HG03175 (cell line): ENCODE measurements around the gene MTIF3.

Experiments used
- ATAC-seq: cut with Tn5 transposase; IDR thresholded peaks from one replicate; pipeline ENCODE4 v1.9.1; 2021; ENCODE audit warnings: mild to moderate bottlenecking, moderate library complexity; ENCODE audit not compliant: unreplicated experiment

The MTIF3 gene

GRCh38 chr13:27461940-27462584, 11.7 kb upstream of the MTIF3 start:
- no peak for ATAC-seq

GRCh38 chr13:27455331-27455855, 5.0 kb upstream of the MTIF3 start:
- ATAC-seq = no peak

- no peak for ATAC-seq
Observed at GRCh38 chr13:27450921-27451471, 632 bp upstream of the MTIF3 start.

GRCh38 chr13:27449081-27449603, 1.2 kb downstream of the MTIF3 start:
- no peak for ATAC-seq

GRCh38 chr13:27448308-27448707, 2.1 kb downstream of the MTIF3 start:
- ATAC-seq = no peak

GRCh38 chr13:27446986-27447583, 3.3 kb downstream of the MTIF3 start:
- no peak for ATAC-seq

- ATAC-seq = no peak
Observed at GRCh38 chr13:27442797-27443196, 7.6 kb downstream of the MTIF3 start.

- no peak for ATAC-seq
Observed at GRCh38 chr13:27442071-27442647, 8.2 kb downstream of the MTIF3 start.

GRCh38 chr13:27440408-27440807, 10.0 kb downstream of the MTIF3 start:
- no peak for ATAC-seq

- ATAC-seq = no peak
Observed at GRCh38 chr13:27437126-27437525, 13.2 kb downstream of the MTIF3 start.

- no peak for ATAC-seq
Observed at GRCh38 chr13:27432611-27433210, 17.7 kb downstream of the MTIF3 start.

- ATAC-seq = no peak
Observed at GRCh38 chr13:27432180-27432579, 18.2 kb downstream of the MTIF3 start.

GRCh38 chr13:27428160-27428559, 22.2 kb downstream of the MTIF3 start:
- ATAC-seq = no peak

GRCh38 chr13:27427641-27428040, 22.7 kb downstream of the MTIF3 start:
- no peak for ATAC-seq

GRCh38 chr13:27425918-27426630, 24.3 kb downstream of the MTIF3 start:
- peak; percentile 69 for ATAC-seq

GRCh38 chr13:27425158-27425917, 25.0 kb downstream of the MTIF3 start:
- no peak for ATAC-seq

- ATAC-seq = peak; percentile 68
Observed at GRCh38 chr13:27424246-27425157, 25.9 kb downstream of the MTIF3 start, which contains the start of gene GTF3A. Gene GTF3A (plus strand): TSS chr13:27424619.

GRCh38 chr13:27423333-27423732, 27.0 kb downstream of the MTIF3 start:
- ATAC-seq = no peak
